Natural killer cell (primary cell): ENCODE data around the gene SRCAP. TPM values are rescaled to one million over a fixed set of nuclear protein-coding genes. Genes with fewer than 3 reads are reported as not detected.
A peak's percentile ranks its signal among the peaks of the same experiment; 100 is the strongest.

Experiments
- ATAC-seq, 3 donors: fragments of 150-1000 bp in 2 of 3; fragments of 200-7000 bp in 1 of 3; cut with Tn5 transposase; 1 replicate in 1 of 3; 2 replicates in 2 of 3; pipeline ENCODE4 v1.10.0; 2021; ENCODE audit warnings: mild to moderate bottlenecking in 2 of 3, moderate library complexity in 2 of 3
- DNase-seq, 2 donors: peaks; one replicate each; pipeline versions ENCODE4 v3.0.0 to v3.0.0-alpha.2; 2013 to 2021; ENCODE audit warnings: mixed read lengths in 1 of 2
- H3K27ac ChIP-seq: one replicate; pipeline ENCODE4 v1.5.1; 2013; ENCODE audit warnings: mild to moderate bottlenecking, low read length
- H3K27me3 ChIP-seq: one replicate; pipeline ENCODE4 v1.6.1; 2013; ENCODE audit warnings: low read length; ENCODE audit not compliant: control insufficient read depth, insufficient read depth
- H3K36me3 ChIP-seq: one replicate; pipeline ENCODE4 v1.6.1; 2013; ENCODE audit warnings: low read length; ENCODE audit not compliant: control insufficient read depth, insufficient read depth
- H3K4me1 ChIP-seq: one replicate; pipeline ENCODE4 v1.6.1; 2013; ENCODE audit warnings: low read length; ENCODE audit not compliant: control insufficient read depth, insufficient read depth
- H3K4me3 ChIP-seq: one replicate; pipeline ENCODE4 v1.5.1; 2013; ENCODE audit warnings: low read length
- H3K9me3 ChIP-seq: one replicate; pipeline ENCODE4 v1.6.1; 2013; ENCODE audit warnings: low read length; ENCODE audit not compliant: control insufficient read depth, insufficient read depth
- H3K27ac Mint-ChIP-seq, 2 donors: one replicate each; pipeline ENCODE4 v1.8.0; 2022; ENCODE audit warnings: mild to moderate bottlenecking in 2 of 2, mixed read lengths in 2 of 2, moderate library complexity in 1 of 2
- H3K27me3 Mint-ChIP-seq, 2 donors: one replicate each; pipeline ENCODE4 v1.8.0; 2022; ENCODE audit warnings: low read depth in 2 of 2, mixed read lengths in 2 of 2
- H3K36me3 Mint-ChIP-seq: one replicate; pipeline ENCODE4 v1.8.0; 2022; ENCODE audit warnings: mixed read lengths
- H3K4me1 Mint-ChIP-seq, 2 donors: one replicate each; pipeline ENCODE4 v1.8.0; 2022; ENCODE audit warnings: mixed read lengths in 2 of 2
- H3K4me3 Mint-ChIP-seq: one replicate; pipeline ENCODE4 v1.8.0; 2022; ENCODE audit warnings: mild to moderate bottlenecking, moderate library complexity, mixed read lengths
- H3K9me3 Mint-ChIP-seq, 2 donors: one replicate each; pipeline ENCODE4 v1.8.0; 2022; ENCODE audit warnings: mixed read lengths in 2 of 2
- CTCF ChIP-seq: fragments of 200-600 bp; IDR thresholded peaks from one replicate; pipeline ENCODE4 v1.8.0; 2022; ENCODE audit warnings: antibody characterized with exemption
- WGBS: methylation state at CpG from one replicate; pipeline ENCODE4 v1.1.7; 2013; ENCODE audit warnings: missing lambda C conversion rate; ENCODE audit not compliant: insufficient coverage; 5-methylcytosine and 5-hydroxymethylcytosine counted together
- intact Hi-C: fragments of 100-400 bp; cut with micrococcal nuclease; formaldehyde crosslinking; loops from one replicate; pipeline ENCODE4 v1.14.2; 2022
- total RNA-seq, 4 donors: library from RNA; stranded (reverse); fragments of 120-200 nt in 1 of 4; gene quantifications; one replicate each; pipeline versions ENCODE4 v1.2.3 to v1.2.4, GENCODE V29; 2013 to 2022

Gene SRCAP
- total RNA-seq, 3 donors from 2014 or later (not counting 1 experiment from before 2014, with no cell fraction given) = 78.8 to 99.0 (median 89.3) TPM

- Mint-ChIP-seq H3K4me3 (peak overlapping the region; percentile 79), H3K27me3 (no peaks in the 10 kb centered on the region), H3K9me3 (peaks cover 0 to 2% of the 10 kb centered on the region in 2 donors), H3K36me3 (peaks cover 39% of the 10 kb centered on the region), H3K27ac (peak overlapping the region; percentile 97 to 98), H3K4me1 (peaks cover 27 to 41% of the 10 kb centered on the region in 2 donors)
- Histone ChIP-seq H3K27ac (peak overlapping the region; percentile 70), H3K9me3 (no peaks in the 10 kb centered on the region), H3K4me3 (no peak overlapping the region), H3K27me3 (no peaks in the 10 kb centered on the region), H3K4me1 (peaks cover 14% of the 10 kb centered on the region), H3K36me3 (peaks cover 74% of the 10 kb centered on the region)
- WGBS = 82% methylated on average over 16 of the region's 17 CpGs
- intact Hi-C loops = loop anchor here (10.0 kb wide), 1 partner anchor 49 kb away; the partner anchor contains the start of genes CFAP119 and RNF40
- DNase-seq = peak; percentile 44 to 74
- ATAC-seq = peak; percentile 94 to 99 (median 98)
- no peak for TF ChIP-seq CTCF
These were observed 16.9 kb downstream of the SRCAP start for GRCh38 chr16:30715750-30716445.

GRCh38 chr16:30720086-30720485 is 21.1 kb downstream of the SRCAP start:
- Histone ChIP-seq H3K27me3 (no peaks in the 10 kb centered on the region), H3K36me3 (peaks cover 81% of the 10 kb centered on the region)
- WGBS = 97% methylated on average over 11 of the region's 11 CpGs

GRCh38 chr16:30720694-30721093 is 21.7 kb downstream of the SRCAP start:
- DNase-seq (no peak), ATAC-seq (no peak)
- peaks cover 86% of the 10 kb centered on the region for H3K36me3 ChIP-seq
- peak overlapping the region in 1 of 2 donors; percentile 65 for H3K27ac Mint-ChIP-seq
- H3K27me3 Mint-ChIP-seq = no peaks in the 10 kb centered on the region
- no peak overlapping the region for H3K27ac ChIP-seq
- H3K4me1 Mint-ChIP-seq = peaks cover 16 to 42% of the 10 kb centered on the region in 2 donors
- no peaks in the 10 kb centered on the region for H3K9me3 ChIP-seq
- H3K4me3 Mint-ChIP-seq = no peak overlapping the region
- peaks cover 18% of the 10 kb centered on the region for H3K36me3 Mint-ChIP-seq
- no peaks in the 10 kb centered on the region for H3K9me3 Mint-ChIP-seq
- H3K4me1 ChIP-seq = peaks cover 10% of the 10 kb centered on the region
- 96% methylated on average over 8 of the region's 9 CpGs for WGBS
- no peak overlapping the region for H3K4me3 ChIP-seq
- no peaks in the 10 kb centered on the region for H3K27me3 ChIP-seq
- intact Hi-C loops = no loop called here
- TF ChIP-seq CTCF = no peak

More at GRCh38 chr16:30720086-30720485, 21.1 kb downstream of the SRCAP start:
- Mint-ChIP-seq H3K9me3 (peaks cover 0 to 2% of the 10 kb centered on the region in 2 donors), H3K27me3 (no peaks in the 10 kb centered on the region), H3K4me3 (no peak overlapping the region), H3K36me3 (peaks cover 25% of the 10 kb centered on the region), H3K4me1 (peaks cover 21 to 44% of the 10 kb centered on the region in 2 donors), H3K27ac (peak overlapping the region; percentile 36 to 65)
- peaks cover 10% of the 10 kb centered on the region for H3K4me1 ChIP-seq
- intact Hi-C loops = no loop called here
- H3K27ac ChIP-seq = no peak overlapping the region
- no peak overlapping the region for H3K4me3 ChIP-seq
- TF ChIP-seq CTCF = no peak
- no peaks in the 10 kb centered on the region for H3K9me3 ChIP-seq
- DNase-seq = no peak
- no peak for ATAC-seq
